GM10847 (cell line): ENCODE results near the gene NAA20.

Experiments
- POLR2A ChIP-seq: IDR thresholded peaks from 2 replicates; pipeline ENCODE4 v1.6.1; 2011; ENCODE audit not compliant: insufficient read length; ENCODE audit errors: extremely low read depth

Gene NAA20

GRCh38 chr20:20017001-20017843 lies at the start of gene NAA20:
Gene NAA20 (plus strand): TSS chr20:20017362. CDS start chr20:20017397, 35 bp downstream.
- peak; percentile 57 for TF ChIP-seq POLR2A

GRCh38 chr20:19967445-19967844 lies 49.7 kb upstream of the NAA20 start:
- TF ChIP-seq POLR2A, result no peak

- TF ChIP-seq POLR2A, result no peak
Measured at GRCh38 chr20:19968028-19968427, 49.1 kb upstream of the NAA20 start.

GRCh38 chr20:19968466-19969073 lies 48.6 kb upstream of the NAA20 start:
- TF ChIP-seq POLR2A, result no peak

- no peak for TF ChIP-seq POLR2A
Measured at GRCh38 chr20:19969106-19969505, 48.1 kb upstream of the NAA20 start.

- TF ChIP-seq POLR2A, result no peak
Measured at GRCh38 chr20:19969507-19970255, 47.5 kb upstream of the NAA20 start.

GRCh38 chr20:19970256-19970765 lies 46.9 kb upstream of the NAA20 start:
- TF ChIP-seq POLR2A, result no peak

- TF ChIP-seq POLR2A, result no peak
Measured at GRCh38 chr20:19971116-19971515, 46.0 kb upstream of the NAA20 start.

GRCh38 chr20:19973961-19974629 lies 43.1 kb upstream of the NAA20 start:
- no peak for TF ChIP-seq POLR2A

- no peak for TF ChIP-seq POLR2A
Measured at GRCh38 chr20:19974630-19975435, 42.3 kb upstream of the NAA20 start.

GRCh38 chr20:19975436-19975799 lies 41.7 kb upstream of the NAA20 start:
- no peak for TF ChIP-seq POLR2A

- no peak for TF ChIP-seq POLR2A
Measured at GRCh38 chr20:19975901-19976300, 41.3 kb upstream of the NAA20 start.

- TF ChIP-seq POLR2A, result no peak
Measured at GRCh38 chr20:19976595-19977372, 40.4 kb upstream of the NAA20 start.

GRCh38 chr20:19977373-19977770 lies 39.8 kb upstream of the NAA20 start:
- no peak for TF ChIP-seq POLR2A
